K562 (cell line): Measurements from ENCODE around the gene APOBEC3C.
"Not testable (repeated sequence)": the region's sequence is repeated elsewhere in the genome, so short reads cannot be mapped to it uniquely, and the experiment has no call there.

Experiments
- ASH1L ChIP-seq: fragments of 450-650 bp; IDR thresholded peaks from 2 replicates; pipeline ENCODE4 v1.6.1; 2018; ENCODE audit warnings: borderline replicate concordance, mild to moderate bottlenecking, low read depth; ENCODE audit not compliant: partially characterized antibody
- CEBPG ChIP-seq, 3 experiments: fragments of 200-800 bp in 1 of 3; sonication (Bioruptor generic) in 1 of 3; sonication (generic) in 1 of 3; formaldehyde crosslinking in 1 of 3; IDR thresholded peaks in 2 of 3; conservative IDR thresholded peaks in 1 of 3; 2 replicates each; pipeline versions ENCODE4 v1.6.1 to v1.8.0; 2016 to 2022; ENCODE audit warnings: missing compliant biosample characterization in 2 of 3, missing genetic modification characterization in 2 of 3, mild to moderate bottlenecking in 1 of 3, missing genetic modification reagents in 1 of 3
- SIN3B ChIP-seq: fragments of 450-650 bp; IDR thresholded peaks from 2 replicates; pipeline ENCODE4 v1.6.1; 2017; ENCODE audit warnings: low read depth, mild to moderate bottlenecking, moderate library complexity
- SPI1 ChIP-seq: IDR thresholded peaks from 2 replicates; pipeline ENCODE4 v1.6.1; 2011; ENCODE audit warnings: low read depth, low read length, control low read depth, borderline replicate concordance
- USF1 ChIP-seq: sonication (generic); formaldehyde crosslinking; IDR thresholded peaks from 2 replicates; pipeline ENCODE4 v1.9.0; 2022; ENCODE audit warnings: mild to moderate bottlenecking, missing genetic modification reagents
- TF ChIP-seq, protein P1 (sequence below): sonication (generic); formaldehyde crosslinking; IDR thresholded peaks from 2 replicates; pipeline ENCODE4 v1.8.1; 2023; ENCODE audit warnings: mild to moderate bottlenecking, missing genetic modification reagents

DNA sequence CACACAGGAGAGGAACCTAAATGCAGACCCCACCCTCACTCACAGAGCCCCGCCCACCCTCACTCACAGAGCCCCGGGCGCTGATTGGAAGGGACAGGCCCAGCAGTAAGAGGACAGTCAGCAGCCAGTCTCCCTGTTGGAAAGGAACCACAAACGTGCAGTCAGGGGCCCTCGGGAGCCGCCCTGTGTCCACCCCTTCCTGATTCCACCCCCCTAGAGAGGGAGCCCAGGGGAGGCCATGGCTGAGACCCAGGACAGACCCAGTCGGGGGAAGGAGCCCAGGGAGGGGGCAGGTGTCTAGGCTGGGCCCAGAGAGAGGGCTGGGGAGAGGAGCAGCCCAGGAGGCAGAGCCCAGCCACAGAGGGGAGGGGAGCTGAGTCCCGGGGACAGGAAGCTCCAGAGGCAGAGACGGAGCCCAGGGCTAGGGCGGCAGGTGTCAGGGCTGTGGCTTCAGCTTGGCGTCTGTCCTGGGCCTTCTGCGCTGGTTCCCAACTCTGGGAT is 21.1 kb upstream of the APOBEC3C start:
- not testable (repeated sequence) for TF ChIP-seq ASH1L; SIN3B; CEBPG (CRISPR knock-in tag; IDR thresholded peaks at IDR 0.05); CEBPG (tag; conservative IDR thresholded peaks at IDR 0.05 in 1 of 2, IDR thresholded peaks at IDR 0.05 in 1 of 2); USF1 (CRISPR knock-in tag); SPI1
- TF ChIP-seq, protein P1, sequence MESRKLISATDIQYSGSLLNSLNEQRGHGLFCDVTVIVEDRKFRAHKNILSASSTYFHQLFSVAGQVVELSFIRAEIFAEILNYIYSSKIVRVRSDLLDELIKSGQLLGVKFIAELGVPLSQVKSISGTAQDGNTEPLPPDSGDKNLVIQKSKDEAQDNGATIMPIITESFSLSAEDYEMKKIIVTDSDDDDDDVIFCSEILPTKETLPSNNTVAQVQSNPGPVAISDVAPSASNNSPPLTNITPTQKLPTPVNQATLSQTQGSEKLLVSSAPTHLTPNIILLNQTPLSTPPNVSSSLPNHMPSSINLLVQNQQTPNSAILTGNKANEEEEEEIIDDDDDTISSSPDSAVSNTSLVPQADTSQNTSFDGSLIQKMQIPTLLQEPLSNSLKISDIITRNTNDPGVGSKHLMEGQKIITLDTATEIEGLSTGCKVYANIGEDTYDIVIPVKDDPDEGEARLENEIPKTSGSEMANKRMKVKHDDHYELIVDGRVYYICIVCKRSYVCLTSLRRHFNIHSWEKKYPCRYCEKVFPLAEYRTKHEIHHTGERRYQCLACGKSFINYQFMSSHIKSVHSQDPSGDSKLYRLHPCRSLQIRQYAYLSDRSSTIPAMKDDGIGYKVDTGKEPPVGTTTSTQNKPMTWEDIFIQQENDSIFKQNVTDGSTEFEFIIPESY, result not testable (repeated sequence)
